A673 (cell line): ENCODE measurements around the gene EXOC6B. TPM values are rescaled to one million over a fixed set of nuclear protein-coding genes. Genes with fewer than 3 reads are reported as not detected.

Experiments used
- BruUV-seq: library from RNA; stranded (reverse); fragments of 400-500 nt; replicated peaks from 2 replicates; lab custom pipeline; 2021; lab: Mats Ljungman, UMichigan
- CTCF ChIA-PET: fragments of 300-600 bp; sonication (Branson Sonifier 250); formaldehyde crosslinking; loops from one replicate; lab custom pipeline; 2022; ENCODE audit warnings: antibody characterized with exemption; lab: Charles Lee
- POLR2A ChIA-PET: fragments of 300-600 bp; sonication (Branson Sonifier 250); formaldehyde crosslinking; loops from one replicate; lab custom pipeline; 2022; ENCODE audit warnings: antibody characterized with exemption; ENCODE audit not compliant: low non-redundant PET; lab: Charles Lee
- DNase-seq: peaks from one replicate; pipeline ENCODE4 v3.0.0-alpha.2; 2015; ENCODE audit warnings: low spot score
- H3K27ac ChIP-seq: fragments of 200-600 bp; sonication (generic); 2 replicates; pipeline ENCODE4 v1.5.1; 2016; ENCODE audit warnings: mixed run types, low read depth, mild to moderate bottlenecking, mixed read lengths, antibody characterized with exemption, low read length; ENCODE audit not compliant: poor library complexity, severe bottlenecking
- H3K27me3 ChIP-seq: fragments of 200-600 bp; sonication (generic); replicated peaks from 2 replicates; pipeline ENCODE4 v1.6.1; 2017; ENCODE audit warnings: mixed run types, low read depth, mild to moderate bottlenecking, mixed read lengths, antibody characterized with exemption, low read length; ENCODE audit not compliant: insufficient read depth, poor library complexity
- H3K36me3 ChIP-seq: fragments of 200-600 bp; sonication (generic); 2 replicates; pipeline ENCODE4 v1.6.1; 2016; ENCODE audit warnings: mixed run types, mild to moderate bottlenecking, mixed read lengths, antibody characterized with exemption, low read length; ENCODE audit not compliant: insufficient read depth, poor library complexity, severe bottlenecking
- H3K4me1 ChIP-seq: fragments of 200-600 bp; sonication (generic); 2 replicates; pipeline ENCODE4 v1.6.1; 2017; ENCODE audit warnings: mixed run types, mild to moderate bottlenecking, mixed read lengths, antibody characterized with exemption, low read length; ENCODE audit not compliant: insufficient read depth, poor library complexity, severe bottlenecking
- H3K4me3 ChIP-seq: fragments of 200-600 bp; sonication (generic); 2 replicates; pipeline ENCODE4 v1.5.1; 2016; ENCODE audit warnings: low read depth, mixed run types, mild to moderate bottlenecking, mixed read lengths, low read length; ENCODE audit not compliant: poor library complexity, severe bottlenecking
- H3K9me3 ChIP-seq: fragments of 200-600 bp; sonication (generic); 2 replicates; pipeline ENCODE4 v1.6.1; 2016; ENCODE audit warnings: mixed run types, low read depth, mild to moderate bottlenecking, mixed read lengths, antibody characterized with exemption, low read length; ENCODE audit not compliant: poor library complexity, severe bottlenecking
- EZH2 ChIP-seq: fragments of 200-600 bp; sonication (generic); IDR thresholded peaks from 2 replicates; pipeline ENCODE4 v1.6.1; 2017; ENCODE audit warnings: borderline replicate concordance, low read depth, mild to moderate bottlenecking, mixed read lengths, antibody characterized with exemption, low read length; ENCODE audit not compliant: poor library complexity, severe bottlenecking
- intact Hi-C: fragments of 100-400 bp; cut with micrococcal nuclease; formaldehyde crosslinking; loops from one replicate; pipeline ENCODE4 v1.10.0; 2022; ENCODE audit not compliant: unreplicated experiment
- total RNA-seq: library from RNA; stranded (reverse); gene quantifications from 2 replicates; pipeline ENCODE4 v1.2.3, GENCODE V29; 2021
- TF ChIP-seq, protein P1 (sequence below): fragments of 300-800, 200-600 bp; sonication (generic); conservative IDR thresholded peaks from 2 replicates; pipeline ENCODE4 v1.5.1; 2017; ENCODE audit warnings: low read depth, mild to moderate bottlenecking, antibody characterized with exemption, low read length, moderate library complexity, mixed read lengths

EXOC6B gene
- total RNA-seq, 1 experiment from 2014 or later = 138 TPM

DNA sequence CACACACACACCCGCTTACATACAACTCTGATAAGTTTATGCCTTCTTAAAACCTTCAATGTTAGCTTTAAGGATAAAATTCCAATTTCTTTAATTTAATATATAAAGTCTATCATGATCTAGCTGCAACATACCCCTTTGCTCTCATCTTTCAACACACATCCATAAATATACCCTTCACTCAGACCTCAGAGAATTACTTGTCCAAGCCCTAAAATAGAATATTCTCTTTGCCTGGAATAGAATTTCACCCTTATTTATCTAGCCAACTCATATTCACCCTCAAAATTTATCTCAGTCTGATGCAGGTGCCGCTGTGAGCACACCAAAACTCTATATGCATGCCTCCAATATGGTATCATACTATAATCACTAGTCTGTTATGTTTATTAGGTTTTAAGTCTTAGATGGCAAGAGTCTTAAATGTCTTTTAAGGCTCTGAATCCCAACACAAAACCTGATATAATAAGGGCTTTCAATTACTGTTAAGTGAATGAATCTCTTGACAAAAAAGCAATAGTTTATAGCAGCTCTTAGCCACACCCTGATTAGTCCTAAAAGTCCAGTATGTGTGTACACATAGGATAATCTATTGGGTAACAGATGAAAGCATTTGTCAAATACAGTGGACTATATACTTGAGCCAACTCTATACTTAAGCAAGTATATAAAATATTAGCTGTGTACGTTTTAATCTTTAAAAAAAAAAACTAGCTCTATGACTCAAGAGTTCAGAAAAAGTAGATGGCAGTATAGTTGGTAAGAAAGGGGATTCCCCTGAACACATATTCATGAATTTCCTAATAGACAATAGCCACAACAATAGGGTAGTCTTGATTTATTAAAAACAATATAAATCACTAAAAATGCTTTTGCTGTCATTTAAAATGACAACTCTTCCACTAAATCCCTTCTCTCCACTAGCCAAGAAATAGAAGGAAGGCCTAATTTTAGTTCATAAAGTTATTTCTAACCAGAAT is 144.5 kb downstream of the EXOC6B start:
- H3K9me3 ChIP-seq = no peaks in the 10 kb centered on the region
- intact Hi-C loops = no loop called here
- no peak overlapping the region for H3K27ac ChIP-seq
- no peaks in the 10 kb centered on the region for H3K27me3 ChIP-seq
- H3K4me3 ChIP-seq = no peak overlapping the region
- H3K4me1 ChIP-seq = peaks cover 23% of the 10 kb centered on the region
- DNase-seq = no peak
- CTCF ChIA-PET = interaction anchor here (0.6 kb wide), 1 partner anchor 76 kb away, joined by 8 read pairs; no protein-coding TSS in a partner anchor
- POLR2A ChIA-PET = no interaction called here
- TF ChIP-seq, protein P1, sequence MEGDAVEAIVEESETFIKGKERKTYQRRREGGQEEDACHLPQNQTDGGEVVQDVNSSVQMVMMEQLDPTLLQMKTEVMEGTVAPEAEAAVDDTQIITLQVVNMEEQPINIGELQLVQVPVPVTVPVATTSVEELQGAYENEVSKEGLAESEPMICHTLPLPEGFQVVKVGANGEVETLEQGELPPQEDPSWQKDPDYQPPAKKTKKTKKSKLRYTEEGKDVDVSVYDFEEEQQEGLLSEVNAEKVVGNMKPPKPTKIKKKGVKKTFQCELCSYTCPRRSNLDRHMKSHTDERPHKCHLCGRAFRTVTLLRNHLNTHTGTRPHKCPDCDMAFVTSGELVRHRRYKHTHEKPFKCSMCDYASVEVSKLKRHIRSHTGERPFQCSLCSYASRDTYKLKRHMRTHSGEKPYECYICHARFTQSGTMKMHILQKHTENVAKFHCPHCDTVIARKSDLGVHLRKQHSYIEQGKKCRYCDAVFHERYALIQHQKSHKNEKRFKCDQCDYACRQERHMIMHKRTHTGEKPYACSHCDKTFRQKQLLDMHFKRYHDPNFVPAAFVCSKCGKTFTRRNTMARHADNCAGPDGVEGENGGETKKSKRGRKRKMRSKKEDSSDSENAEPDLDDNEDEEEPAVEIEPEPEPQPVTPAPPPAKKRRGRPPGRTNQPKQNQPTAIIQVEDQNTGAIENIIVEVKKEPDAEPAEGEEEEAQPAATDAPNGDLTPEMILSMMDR = no peak
- TF ChIP-seq EZH2 = no peak
- no peaks in the 10 kb centered on the region for H3K36me3 ChIP-seq
- BruUV-seq = no TSS peak

DNA sequence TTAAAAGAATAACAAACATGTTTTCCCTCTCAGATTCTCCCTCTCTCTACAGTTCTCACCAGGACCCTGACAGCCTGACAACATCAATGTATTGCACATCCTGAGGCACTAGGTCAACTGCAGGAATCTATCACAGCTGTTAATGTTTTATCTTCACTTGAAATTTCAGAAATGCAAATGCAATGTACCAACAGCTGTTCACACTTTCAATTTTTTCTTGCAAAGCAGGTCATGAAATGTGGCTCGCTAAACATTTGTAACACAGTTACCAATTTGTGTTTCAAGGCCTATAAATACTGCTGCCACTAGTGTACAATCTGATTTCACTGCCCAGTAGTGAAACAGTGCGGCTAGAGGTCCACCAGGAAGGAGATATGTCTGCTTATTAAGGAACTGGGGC is 147.8 kb downstream of the EXOC6B start:
- no peak for TF ChIP-seq EZH2
- TF ChIP-seq, protein P1 = no peak
- Histone ChIP-seq H3K4me3 (no peak overlapping the region), H3K4me1 (peaks cover 7% of the 10 kb centered on the region), H3K36me3 (no peaks in the 10 kb centered on the region), H3K27me3 (no peaks in the 10 kb centered on the region), H3K9me3 (no peaks in the 10 kb centered on the region), H3K27ac (no peak overlapping the region)
- no TSS peak for BruUV-seq
- intact Hi-C loops = no loop called here
- ChIA-PET CTCF (no interaction called here), POLR2A (no interaction called here)
- no peak for DNase-seq

DNA sequence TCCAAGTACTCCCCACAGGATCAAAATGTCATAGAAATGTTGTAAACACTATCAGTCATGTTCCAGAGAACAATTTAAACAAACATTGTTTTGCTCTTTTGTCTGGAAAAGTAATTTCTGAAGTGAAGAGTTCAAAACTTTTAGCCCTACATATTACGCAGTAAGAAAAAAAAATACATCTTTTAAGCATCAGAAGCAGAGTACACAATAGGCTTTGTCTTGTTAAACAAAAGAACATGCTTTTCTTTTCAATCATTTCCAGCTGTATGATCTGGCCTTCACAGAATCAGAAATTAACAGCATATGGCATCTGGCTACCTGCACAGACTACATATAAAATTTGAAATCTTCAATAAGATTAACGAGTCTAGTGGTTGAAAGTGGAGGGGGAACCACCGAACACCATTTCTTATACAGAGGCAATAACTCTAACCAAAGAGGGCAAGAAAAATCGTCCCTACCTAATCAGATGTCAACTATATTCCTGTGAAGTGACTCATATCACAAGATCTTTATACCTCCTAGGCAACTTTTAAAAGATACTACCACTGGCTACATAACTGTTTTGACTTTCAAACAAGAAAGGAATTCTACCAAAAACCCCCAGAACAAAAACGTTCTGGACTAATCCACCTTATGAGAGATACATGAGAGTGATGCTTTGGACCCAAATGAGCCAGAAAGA is 149.3 kb downstream of the EXOC6B start:
- DNase-seq = no peak
- TF ChIP-seq, protein P1 = no peak
- TF ChIP-seq EZH2 = no peak
- Histone ChIP-seq H3K36me3 (no peaks in the 10 kb centered on the region), H3K9me3 (no peaks in the 10 kb centered on the region), H3K4me1 (peaks cover 7% of the 10 kb centered on the region), H3K27ac (no peak overlapping the region), H3K4me3 (no peak overlapping the region), H3K27me3 (no peaks in the 10 kb centered on the region)
- ChIA-PET CTCF (no interaction called here), POLR2A (no interaction called here)
- BruUV-seq = no TSS peak
- intact Hi-C loops = no loop called here
